ENCODE data around the gene ZDHHC1. TPM values are rescaled to one million over a fixed set of nuclear protein-coding genes. Genes with fewer than 3 reads are reported as not detected.
A peak's percentile ranks its signal among the peaks of the same experiment; 100 is the strongest.
"Not testable (repeated sequence)": the region's sequence is repeated elsewhere in the genome, so short reads cannot be mapped to it uniquely, and the experiment has no call there.

ZDHHC1 gene
- polyA plus RNA-seq, 4 donors = 12.6 to 19.0 (median 16.0) TPM

DNA sequence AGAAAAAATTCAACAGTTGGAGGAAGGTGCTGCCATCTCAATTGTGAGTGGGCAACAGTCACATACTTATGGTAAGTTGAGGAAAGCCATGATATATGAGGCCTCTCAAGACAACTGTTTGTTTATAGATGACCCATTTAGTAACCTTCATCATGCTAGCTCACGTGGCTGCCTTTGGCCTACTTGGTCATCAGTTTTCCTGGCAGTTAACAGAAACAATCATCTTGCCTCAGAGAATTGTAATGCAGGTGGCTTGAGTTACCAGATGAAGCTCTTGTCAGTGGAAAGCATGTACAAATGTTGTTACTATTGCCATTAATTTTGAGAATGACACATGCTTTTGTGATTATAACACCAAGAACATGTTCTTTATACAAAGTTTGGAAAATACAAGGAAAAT lies 37.6 kb downstream of the ZDHHC1 start:
- no peak for DNase-seq (ENCODE audit: low read depth in 4 of 4, low spot score in 2 of 4)

DNA sequence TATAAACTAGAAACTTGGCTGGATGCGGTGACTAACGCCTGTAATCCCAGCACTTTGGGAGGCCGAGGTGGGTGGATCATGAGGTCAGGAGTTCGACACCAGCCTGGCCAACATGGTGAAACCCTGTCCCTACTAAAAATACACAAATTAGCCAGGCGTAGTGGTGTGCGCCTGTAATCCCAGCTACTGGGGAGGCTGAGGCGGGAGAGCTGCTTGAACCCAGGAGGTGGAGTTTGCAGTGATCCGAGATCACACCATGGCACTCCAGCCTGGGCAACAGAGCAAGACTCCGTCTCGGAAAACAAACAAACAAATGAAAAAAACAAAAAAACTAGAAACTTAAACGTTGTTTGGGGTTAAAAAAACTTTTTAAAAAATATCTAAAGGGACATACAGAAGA lies 40.3 kb downstream of the ZDHHC1 start:
- not testable (repeated sequence) for DNase-seq (ENCODE audit: low read depth in 4 of 4, low spot score in 2 of 4)

DNA sequence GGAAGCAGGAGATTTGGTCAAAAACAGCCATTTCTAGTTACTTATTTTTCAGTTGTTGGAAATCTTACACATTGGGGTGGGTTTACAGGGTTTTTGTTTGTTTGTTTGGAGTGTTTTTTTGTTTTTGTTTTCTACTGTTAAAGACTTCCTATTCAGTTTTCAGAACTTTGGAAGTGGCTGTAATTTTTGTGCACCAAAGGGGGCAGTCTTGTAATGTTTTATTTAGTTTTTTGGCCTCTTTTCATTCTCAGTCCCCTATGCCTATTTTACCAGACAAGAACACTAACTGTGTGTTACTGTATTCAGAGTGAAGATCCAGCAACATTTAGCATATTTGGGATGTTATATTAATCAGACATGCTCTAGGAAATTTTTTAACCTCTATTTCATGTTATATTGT lies 43.6 kb downstream of the ZDHHC1 start:
- DNase-seq (ENCODE audit: low read depth in 4 of 4, low spot score in 2 of 4) = no peak

- no peak for DNase-seq (ENCODE audit: low read depth in 4 of 4, low spot score in 2 of 4)
Measured at GRCh38 chr16:67370661-67371060, 45.6 kb downstream of the ZDHHC1 start.

DNA sequence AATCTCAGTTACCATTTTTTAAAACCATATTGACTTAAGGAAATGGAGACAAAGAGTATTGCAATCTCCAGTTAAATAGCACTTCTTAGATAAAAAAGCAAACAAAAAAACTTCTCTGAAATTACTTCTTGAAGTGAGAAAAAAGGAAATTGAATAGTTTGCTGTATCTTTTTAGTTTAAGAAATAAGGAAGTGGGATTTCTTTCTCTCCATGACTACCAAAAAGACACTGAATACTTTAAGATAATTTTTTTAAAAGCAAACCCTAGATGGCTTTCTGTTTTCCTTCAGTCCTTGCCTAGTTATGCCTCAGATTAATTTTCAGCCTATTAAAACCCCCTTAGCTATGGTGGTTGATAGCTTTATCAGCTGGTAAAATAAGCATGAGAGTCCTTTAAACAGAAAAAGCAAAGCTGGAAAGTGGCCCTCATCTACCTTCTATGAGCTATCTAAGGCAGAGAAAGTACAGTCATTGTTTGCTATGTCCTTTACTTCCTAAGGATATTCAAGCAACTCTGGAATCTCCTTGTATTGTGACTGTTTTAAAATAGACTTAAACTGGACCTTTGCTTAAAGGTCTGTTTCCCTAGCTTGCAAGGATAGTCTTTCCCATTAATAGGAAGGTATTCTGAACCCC lies 51.6 kb downstream of the ZDHHC1 start:
- DNase-seq (ENCODE audit: low read depth in 4 of 4, low spot score in 2 of 4) = no peak

- DNase-seq (ENCODE audit: low read depth in 4 of 4, low spot score in 2 of 4) = no peak
Measured at GRCh38 chr16:67361038-67361437, 55.2 kb downstream of the ZDHHC1 start.

DNA sequence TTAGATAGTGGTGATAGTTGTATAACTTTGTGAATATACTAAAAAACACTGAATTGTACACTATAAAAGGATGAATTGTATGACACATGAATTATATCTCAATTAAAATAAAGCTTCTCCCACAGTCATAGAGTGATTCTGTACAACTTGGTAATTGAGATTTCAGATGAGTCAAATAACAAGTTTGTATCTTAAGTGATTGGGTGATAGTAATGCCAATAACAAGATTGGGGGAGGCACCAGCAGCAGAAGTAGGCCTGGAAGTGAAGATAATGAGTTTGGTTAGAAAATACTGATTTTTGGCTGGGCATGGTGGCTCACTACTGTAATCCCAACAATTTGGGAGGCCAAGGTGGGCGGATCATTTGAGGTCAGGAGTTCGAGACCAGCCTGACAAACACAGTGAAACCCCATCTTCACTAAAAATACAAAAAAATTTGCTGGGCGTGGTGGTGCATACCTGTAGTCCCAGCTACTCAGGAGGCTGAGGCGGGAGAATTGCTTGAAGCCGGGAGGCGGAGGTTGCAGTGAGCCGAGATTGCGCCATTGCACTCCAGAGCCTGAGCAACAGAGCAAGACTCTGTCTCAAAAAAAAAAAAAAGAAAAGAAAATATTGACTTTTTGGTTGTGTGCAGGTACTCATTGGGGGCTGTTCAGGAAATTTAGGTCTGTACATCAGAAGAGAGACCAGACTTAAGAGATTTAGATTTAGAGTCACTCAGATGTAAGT lies 56.6 kb downstream of the ZDHHC1 start:
- DNase-seq (ENCODE audit: low read depth in 4 of 4, low spot score in 2 of 4) = not testable (repeated sequence)

GRCh38 chr16:67357561-67357960 lies 58.7 kb downstream of the ZDHHC1 start:
- DNase-seq (ENCODE audit: low read depth in 4 of 4, low spot score in 2 of 4) = no peak

- DNase-seq (ENCODE audit: low read depth in 4 of 4, low spot score in 2 of 4) = peak; percentile 30 to 66 (median 62)
Measured at GRCh38 chr16:67356396-67356795, 59.9 kb downstream of the ZDHHC1 start.

GRCh38 chr16:67352463-67352862 lies 63.8 kb downstream of the ZDHHC1 start:
- DNase-seq (ENCODE audit: low read depth in 4 of 4, low spot score in 2 of 4) = not testable (repeated sequence)

DNA sequence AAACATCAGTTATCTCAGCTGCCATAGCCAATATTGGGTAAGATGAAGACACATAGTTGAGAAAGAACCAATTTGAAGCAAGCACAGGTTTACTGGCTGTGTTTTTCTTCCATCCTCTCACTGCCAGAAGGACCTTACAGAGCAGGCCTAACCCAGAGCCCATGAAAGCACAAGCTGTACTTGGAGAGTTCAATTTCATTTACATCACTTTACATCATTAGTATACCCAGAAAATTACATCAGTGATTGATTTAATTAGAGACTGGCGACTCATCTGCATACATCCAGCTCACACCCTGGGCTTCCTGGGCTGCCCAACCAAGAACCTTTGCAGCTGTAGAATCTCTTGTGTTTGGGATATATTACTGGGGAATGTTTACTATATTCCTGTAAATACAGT lies 66.0 kb downstream of the ZDHHC1 start:
- no peak for DNase-seq (ENCODE audit: low read depth in 4 of 4, low spot score in 2 of 4)

DNA sequence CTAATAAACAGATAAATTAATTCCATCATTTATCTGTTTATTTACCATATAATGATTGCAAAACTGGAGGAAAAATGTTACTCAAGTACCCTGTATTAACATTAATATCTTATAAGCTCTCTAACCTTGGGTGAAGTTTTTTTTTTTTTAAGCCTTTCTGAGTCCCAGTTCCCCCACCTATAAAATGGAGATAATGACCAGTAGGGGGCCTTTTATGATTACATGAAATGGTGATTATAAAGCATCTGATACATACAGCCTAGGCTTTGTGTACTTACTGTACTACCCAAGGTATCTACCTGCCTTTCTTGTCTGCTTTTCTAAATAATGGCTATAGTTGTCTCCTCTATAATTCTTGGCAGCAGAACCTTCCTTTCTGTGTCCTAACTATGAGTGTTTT lies 67.1 kb downstream of the ZDHHC1 start:
- no peak for DNase-seq (ENCODE audit: low read depth in 4 of 4, low spot score in 2 of 4)

DNA sequence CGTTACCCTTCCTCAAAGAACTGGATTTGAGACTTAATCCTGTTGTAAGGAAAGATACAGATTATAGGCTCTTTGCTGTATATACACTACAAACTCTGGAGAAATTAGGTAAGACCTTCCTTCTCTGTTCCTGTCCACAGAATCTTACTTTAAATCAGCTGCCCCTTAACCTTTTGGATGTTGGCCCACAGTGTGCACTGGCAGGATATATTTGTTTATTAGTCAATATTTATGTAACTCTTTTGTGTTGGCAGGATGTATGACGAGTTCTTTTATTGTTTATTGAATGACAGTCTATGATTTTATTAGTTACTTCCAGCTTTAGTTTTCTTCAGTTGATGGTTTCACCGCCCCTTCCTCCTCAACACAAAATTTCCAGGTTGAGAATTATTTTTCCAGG lies 69.9 kb downstream of the ZDHHC1 start:
- DNase-seq (ENCODE audit: low read depth in 4 of 4, low spot score in 2 of 4) = no peak

DNA sequence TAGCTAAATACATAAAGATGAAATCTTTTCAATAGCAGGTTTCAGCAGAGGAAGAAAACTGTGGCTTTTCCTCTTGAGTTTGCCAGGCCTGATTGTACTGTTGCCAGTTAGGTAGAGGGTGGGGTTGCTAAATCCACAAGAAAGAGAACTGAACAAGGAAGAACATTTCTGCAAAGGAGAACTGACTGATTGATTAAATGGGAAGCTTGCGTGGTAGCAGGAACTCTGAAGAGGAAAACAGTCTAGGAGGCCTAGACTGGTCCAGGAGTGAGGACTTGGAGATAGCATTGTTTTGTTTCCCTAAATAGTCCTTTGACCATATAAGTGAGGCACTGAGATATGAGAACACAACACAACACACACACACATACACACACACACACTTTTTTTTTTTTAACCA lies 70.9 kb downstream of the ZDHHC1 start:
- DNase-seq (ENCODE audit: low read depth in 4 of 4, low spot score in 2 of 4) = no peak

Other genes starting within 250 kb of the ZDHHC1 start
- gene NOL3, start 245.9 kb downstream of the ZDHHC1 start, polyA plus RNA-seq (ENCODE audit: insufficient read length in 4 of 4) = 1 to 10 TPM; 3.6 to 8.3 (median 6.0) TPM
- 10 to 100 TPM; 23.9 to 68.7 (median 45.6) TPM for gene MATCAP1, start 232.5 kb downstream of the ZDHHC1 start, polyA plus RNA-seq (ENCODE audit: insufficient read length in 4 of 4)
- 1 to 10 TPM; 4.9 to 7.8 (median 6.7) TPM for gene EXOC3L1, start 226.3 kb downstream of the ZDHHC1 start, polyA plus RNA-seq (ENCODE audit: insufficient read length in 4 of 4)
- 10 to 100 TPM; 53.3 to 79.1 (median 62.8) TPM for gene E2F4, start 224.3 kb downstream of the ZDHHC1 start, polyA plus RNA-seq (ENCODE audit: insufficient read length in 4 of 4)
- 1 to 10 TPM; 5.7 to 7.7 (median 6.3) TPM for gene ELMO3, start 217.3 kb downstream of the ZDHHC1 start, polyA plus RNA-seq (ENCODE audit: insufficient read length in 4 of 4)
- gene TMEM208, start 189.3 kb downstream of the ZDHHC1 start, polyA plus RNA-seq (ENCODE audit: insufficient read length in 4 of 4) = 10 to 100 TPM; 41.0 to 55.0 (median 44.0) TPM
- gene FHOD1, start 169.0 kb downstream of the ZDHHC1 start, polyA plus RNA-seq (ENCODE audit: insufficient read length in 4 of 4) = 10 to 100 TPM; 28.9 to 52.4 (median 43.5) TPM
- 1 to 10 TPM; 2.3 to 5.9 (median 4.5) TPM for gene SLC9A5, start 167.5 kb downstream of the ZDHHC1 start, polyA plus RNA-seq (ENCODE audit: insufficient read length in 4 of 4)
- 10 to 100 TPM; 10.4 to 22.6 (median 15.2) TPM for gene PLEKHG4, start 136.9 kb downstream of the ZDHHC1 start, polyA plus RNA-seq (ENCODE audit: insufficient read length in 4 of 4)
- 1 to 10 TPM in 3 of 4 donors, under 1 TPM in 1; 0.95 to 2.5 (median 1.6) TPM for gene KCTD19, start 89.7 kb downstream of the ZDHHC1 start, polyA plus RNA-seq (ENCODE audit: insufficient read length in 4 of 4)
- 10 to 100 TPM in 1 of 4 donors, 1 to 10 TPM in 3; 2.4 to 10.5 (median 4.7) TPM for gene LRRC36, start 89.7 kb downstream of the ZDHHC1 start, polyA plus RNA-seq (ENCODE audit: insufficient read length in 4 of 4)
- gene TPPP3, start 23.0 kb downstream of the ZDHHC1 start, polyA plus RNA-seq (ENCODE audit: insufficient read length in 4 of 4) = 10 to 100 TPM; 52.9 to 79.1 (median 57.8) TPM
- 10 to 100 TPM; 52.7 to 71.9 (median 58.4) TPM for gene HSD11B2, start 14.6 kb upstream of the ZDHHC1 start, polyA plus RNA-seq (ENCODE audit: insufficient read length in 4 of 4)
- gene ATP6V0D1, start 64.7 kb upstream of the ZDHHC1 start, polyA plus RNA-seq (ENCODE audit: insufficient read length in 4 of 4) = 10 to 100 TPM; 89.4 to 94.5 (median 92.3) TPM
- gene AGRP, start 67.1 kb upstream of the ZDHHC1 start, polyA plus RNA-seq (ENCODE audit: insufficient read length in 4 of 4) = under 1 TPM in 3 of 4 donors, not detected in 1; 0.18 to 0.47 (median 0.39) TPM
- gene RIPOR1, start 112.4 kb upstream of the ZDHHC1 start, polyA plus RNA-seq (ENCODE audit: insufficient read length in 4 of 4) = 100 to 1,000 TPM in 3 of 4 donors, 10 to 100 TPM in 1; 99.1 to 148 (median 143) TPM
- gene CTCF, start 146.0 kb upstream of the ZDHHC1 start, polyA plus RNA-seq (ENCODE audit: insufficient read length in 4 of 4) = 10 to 100 TPM; 76.1 to 83.1 (median 78.7) TPM
- gene CARMIL2, start 228.7 kb upstream of the ZDHHC1 start, polyA plus RNA-seq (ENCODE audit: insufficient read length in 4 of 4) = 1 to 10 TPM in 3 of 4 donors, under 1 TPM in 1; 0.79 to 1.4 (median 1.0) TPM
- 10 to 100 TPM; 20.2 to 31.8 (median 26.2) TPM for gene ACD, start 243.8 kb upstream of the ZDHHC1 start, polyA plus RNA-seq (ENCODE audit: insufficient read length in 4 of 4)
- gene PARD6A, start 244.5 kb upstream of the ZDHHC1 start, polyA plus RNA-seq (ENCODE audit: insufficient read length in 4 of 4) = 1 to 10 TPM; 1.9 to 4.8 (median 3.0) TPM

All from left renal cortex interstitium (tissue), 4 donors.